Sigmoid colon (tissue), 7 donors: ENCODE results near the gene CNOT11. TPM values are rescaled to one million over a fixed set of nuclear protein-coding genes. Genes with fewer than 3 reads are reported as not detected.
"Not testable (repeated sequence)": the region's sequence is repeated elsewhere in the genome, so short reads cannot be mapped to it uniquely, and the experiment has no call there.

Experiments
- DNase-seq: peaks from one replicate; pipeline ENCODE4 v3.0.0-alpha.2; 2019
- H3K27ac ChIP-seq, 4 donors: fragments of 200-600 bp; sonication (generic); one replicate each; pipeline ENCODE4 v1.5.1; 2016 to 2019; ENCODE audit warnings: mild to moderate bottlenecking in 1 of 4
- H3K27me3 ChIP-seq, 3 donors: fragments of 200-600 bp; sonication (generic); one replicate each; pipeline ENCODE4 v1.5.1; 2019; ENCODE audit warnings: mild to moderate bottlenecking in 1 of 3
- H3K36me3 ChIP-seq, 4 donors: fragments of 200-600 bp; sonication (generic); one replicate each; pipeline ENCODE4 v1.5.1; 2016 to 2019
- H3K4me1 ChIP-seq, 4 donors: fragments of 200-600 bp; sonication (generic); one replicate each; pipeline ENCODE4 v1.5.1; 2017 to 2019
- H3K4me3 ChIP-seq, 4 donors: fragments of 200-600 bp; sonication (generic); one replicate each; pipeline ENCODE4 v1.5.1; 2017 to 2019; ENCODE audit warnings: mild to moderate bottlenecking in 2 of 4, moderate library complexity in 1 of 4
- H3K9me3 ChIP-seq, 4 donors: fragments of 200-600 bp in 3 of 4; sonication (generic) in 3 of 4; one replicate each; pipeline versions ENCODE4 v1.5.1 to v1.6.1; 2013 to 2019
- EP300 ChIP-seq, 4 donors: sonication (generic); formaldehyde crosslinking; IDR thresholded peaks; one replicate each; pipeline ENCODE4 v1.6.1; 2017; ENCODE audit warnings: antibody characterized with exemption in 4 of 4
- POLR2A ChIP-seq, 2 donors: fragments of 450-650 bp; IDR thresholded peaks; one replicate each; pipeline ENCODE4 v1.6.1; 2016; ENCODE audit warnings: antibody characterized with exemption in 2 of 2, mild to moderate bottlenecking in 2 of 2, moderate library complexity in 2 of 2
- POLR2AphosphoS5 ChIP-seq, 4 donors: sonication (generic); formaldehyde crosslinking; IDR thresholded peaks; one replicate each; pipeline ENCODE4 v1.6.1; 2017; ENCODE audit warnings: antibody characterized with exemption in 4 of 4
- WGBS, 2 donors: extraction: QIAGEN DNeasy Blood & Tissue Kit; methylation state at CpG; one replicate each; pipeline ENCODE4 v1.1.7; 2013; 5-methylcytosine and 5-hydroxymethylcytosine counted together
- intact Hi-C: fragments of 100-400 bp; cut with DNase I; formaldehyde crosslinking; loops from one replicate; pipeline ENCODE4 v1.15.1; 2023
- polyA plus RNA-seq, 3 donors: library from polyadenylated mRNA; stranded (reverse); fragments of 200-250 nt; gene quantifications; one replicate each; pipeline ENCODE4 v1.2.3, GENCODE V29; 2013
- total RNA-seq, 4 donors: library from RNA; depleted of rRNA; stranded (reverse); fragments of >200 nt; gene quantifications; one replicate each; pipeline ENCODE4 v1.1.0, GENCODE V29; 2016
- TF ChIP-seq, protein P1 (sequence below), 4 experiments: fragments of 450-650 bp in 3 of 4; fragments of 200-600 bp in 1 of 4; IDR thresholded peaks; one replicate each; pipeline ENCODE4 v1.5.1; 2016 to 2019; ENCODE audit warnings: antibody characterized with exemption in 4 of 4, mild to moderate bottlenecking in 3 of 4, moderate library complexity in 2 of 4
- donor health status: healthy with polysubstance abuse.
- donor health status: Bipolar disorder and iron deficiency.
- donor health status: healthy.

Gene CNOT11
- total and polyA plus RNA-seq, 7 donors, result 21.4 to 33.7 (median 22.8) TPM

DNA sequence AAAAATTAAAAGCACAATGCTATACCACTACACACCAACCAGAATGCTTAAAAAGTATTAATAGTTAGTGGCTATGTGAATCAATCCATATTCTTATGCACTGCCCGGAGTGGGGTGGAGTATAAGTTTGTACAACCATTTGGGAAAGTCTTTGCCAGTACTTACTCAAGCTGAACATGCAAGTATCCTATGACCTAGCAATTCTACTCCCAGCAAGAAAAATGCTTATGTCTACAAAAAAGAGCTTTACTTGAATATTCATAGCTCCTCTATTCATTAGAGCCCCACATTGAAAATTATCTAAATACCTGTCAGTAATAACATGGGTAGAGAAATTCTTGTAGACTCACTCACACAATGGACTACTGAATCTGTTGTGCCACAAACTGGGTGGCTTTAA is 21.4 kb upstream of the CNOT11 start:
- no peak for DNase-seq
- TF ChIP-seq EP300 (IDR thresholded peaks at IDR 0.05), result no peak
- no peak for TF ChIP-seq POLR2AphosphoS5 (IDR thresholded peaks at IDR 0.05)
- TF ChIP-seq POLR2A (IDR thresholded peaks at IDR 0.05), result no peak
- TF ChIP-seq, protein P1, sequence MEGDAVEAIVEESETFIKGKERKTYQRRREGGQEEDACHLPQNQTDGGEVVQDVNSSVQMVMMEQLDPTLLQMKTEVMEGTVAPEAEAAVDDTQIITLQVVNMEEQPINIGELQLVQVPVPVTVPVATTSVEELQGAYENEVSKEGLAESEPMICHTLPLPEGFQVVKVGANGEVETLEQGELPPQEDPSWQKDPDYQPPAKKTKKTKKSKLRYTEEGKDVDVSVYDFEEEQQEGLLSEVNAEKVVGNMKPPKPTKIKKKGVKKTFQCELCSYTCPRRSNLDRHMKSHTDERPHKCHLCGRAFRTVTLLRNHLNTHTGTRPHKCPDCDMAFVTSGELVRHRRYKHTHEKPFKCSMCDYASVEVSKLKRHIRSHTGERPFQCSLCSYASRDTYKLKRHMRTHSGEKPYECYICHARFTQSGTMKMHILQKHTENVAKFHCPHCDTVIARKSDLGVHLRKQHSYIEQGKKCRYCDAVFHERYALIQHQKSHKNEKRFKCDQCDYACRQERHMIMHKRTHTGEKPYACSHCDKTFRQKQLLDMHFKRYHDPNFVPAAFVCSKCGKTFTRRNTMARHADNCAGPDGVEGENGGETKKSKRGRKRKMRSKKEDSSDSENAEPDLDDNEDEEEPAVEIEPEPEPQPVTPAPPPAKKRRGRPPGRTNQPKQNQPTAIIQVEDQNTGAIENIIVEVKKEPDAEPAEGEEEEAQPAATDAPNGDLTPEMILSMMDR (IDR thresholded peaks at IDR 0.05), result no peak
- Histone ChIP-seq H3K27me3 (no peaks in the 10 kb centered on the region), H3K9me3 (no peaks in the 10 kb centered on the region), H3K4me1 (no peaks in the 10 kb centered on the region), H3K4me3 (no peak overlapping the region), H3K27ac (no peak overlapping the region), H3K36me3 (no peaks in the 10 kb centered on the region)
- intact Hi-C loops, result no loop called here
- 95 to 100% methylated on average over 1 of the region's 1 CpG for WGBS, 2 donors

DNA sequence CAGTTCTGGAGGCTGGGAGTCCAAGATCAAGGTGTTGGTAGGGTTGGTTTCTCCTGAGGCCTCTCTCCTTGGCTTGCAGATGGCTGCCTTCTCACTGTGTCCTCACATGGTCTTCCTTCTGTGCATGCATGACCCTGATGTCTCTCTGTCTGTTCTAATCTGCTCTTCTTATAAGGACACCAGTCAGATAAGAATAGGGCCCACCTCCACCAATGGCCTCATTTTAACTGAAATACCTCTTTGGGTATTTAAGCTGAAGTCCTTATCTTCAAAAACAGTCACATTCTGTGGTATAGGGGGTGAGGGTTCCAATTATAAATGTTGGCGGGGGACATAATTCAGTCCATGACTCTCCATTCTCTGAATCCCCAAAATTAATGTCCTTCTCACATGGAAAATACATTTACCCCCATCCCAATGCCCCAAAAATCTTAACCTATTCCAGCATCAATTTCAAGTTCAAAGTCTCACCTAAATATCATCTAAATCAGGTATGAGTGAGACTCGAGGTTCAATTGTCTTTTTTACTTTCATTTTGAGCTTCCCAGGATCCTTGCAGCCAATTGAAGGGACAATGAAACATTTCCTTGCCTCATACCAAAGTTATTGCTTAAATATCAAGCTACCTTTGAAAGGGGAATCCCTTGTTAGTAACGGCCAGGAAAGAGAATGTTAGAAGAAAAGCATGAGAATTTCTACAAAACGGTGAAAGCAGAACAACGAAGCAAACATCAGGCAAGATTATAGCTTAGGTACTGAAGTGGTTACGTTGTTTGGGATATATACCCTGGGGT is 20.6 kb upstream of the CNOT11 start:
- intact Hi-C loops, result no loop called here
- Histone ChIP-seq H3K36me3 (no peaks in the 10 kb centered on the region), H3K4me3 (no peak overlapping the region), H3K9me3 (no peaks in the 10 kb centered on the region), H3K27me3 (no peaks in the 10 kb centered on the region), H3K4me1 (peaks cover 0 to 1% (median 0%) of the 10 kb centered on the region in 4 donors), H3K27ac (no peak overlapping the region)
- no peak for DNase-seq
- TF ChIP-seq POLR2AphosphoS5 (IDR thresholded peaks at IDR 0.05), result no peak
- TF ChIP-seq, protein P1 (IDR thresholded peaks at IDR 0.05), result no peak
- no peak for TF ChIP-seq EP300 (IDR thresholded peaks at IDR 0.05)
- TF ChIP-seq POLR2A (IDR thresholded peaks at IDR 0.05), result no peak
- 79 to 85% methylated on average over 6 of the region's 6 CpGs for WGBS, 2 donors

DNA sequence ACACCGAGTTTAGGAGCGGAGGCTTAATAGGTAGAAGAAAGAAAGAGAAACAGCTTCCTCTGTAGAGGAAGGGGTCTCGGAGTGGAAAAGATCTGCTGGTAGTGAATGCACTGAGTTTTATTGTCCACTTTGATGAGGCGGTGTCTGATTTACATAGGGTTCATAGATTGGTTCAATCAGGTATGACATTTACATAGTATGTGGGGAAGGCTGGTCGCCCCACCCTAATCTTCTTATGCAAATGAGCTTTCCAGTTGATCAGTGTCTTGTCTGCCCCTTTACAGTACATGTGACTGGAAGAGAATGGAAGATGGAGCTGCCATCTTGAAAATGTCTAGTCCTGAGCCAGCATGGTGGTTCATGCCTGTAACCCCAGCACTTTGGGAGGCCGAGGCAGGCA is 19.9 kb upstream of the CNOT11 start:
- Histone ChIP-seq H3K4me1 (peaks cover 0 to 8% (median 2%) of the 10 kb centered on the region in 4 donors), H3K36me3 (no peaks in the 10 kb centered on the region), H3K9me3 (no peaks in the 10 kb centered on the region), H3K27ac (no peak overlapping the region), H3K27me3 (no peaks in the 10 kb centered on the region), H3K4me3 (no peak overlapping the region)
- 94 to 97% methylated on average over 6 of the region's 6 CpGs for WGBS, 2 donors
- intact Hi-C loops, result no loop called here
- no peak for DNase-seq
- no peak for TF ChIP-seq POLR2A (IDR thresholded peaks at IDR 0.05)
- no peak for TF ChIP-seq POLR2AphosphoS5 (IDR thresholded peaks at IDR 0.05)
- TF ChIP-seq, protein P1 (IDR thresholded peaks at IDR 0.05), result no peak
- no peak for TF ChIP-seq EP300 (IDR thresholded peaks at IDR 0.05)

DNA sequence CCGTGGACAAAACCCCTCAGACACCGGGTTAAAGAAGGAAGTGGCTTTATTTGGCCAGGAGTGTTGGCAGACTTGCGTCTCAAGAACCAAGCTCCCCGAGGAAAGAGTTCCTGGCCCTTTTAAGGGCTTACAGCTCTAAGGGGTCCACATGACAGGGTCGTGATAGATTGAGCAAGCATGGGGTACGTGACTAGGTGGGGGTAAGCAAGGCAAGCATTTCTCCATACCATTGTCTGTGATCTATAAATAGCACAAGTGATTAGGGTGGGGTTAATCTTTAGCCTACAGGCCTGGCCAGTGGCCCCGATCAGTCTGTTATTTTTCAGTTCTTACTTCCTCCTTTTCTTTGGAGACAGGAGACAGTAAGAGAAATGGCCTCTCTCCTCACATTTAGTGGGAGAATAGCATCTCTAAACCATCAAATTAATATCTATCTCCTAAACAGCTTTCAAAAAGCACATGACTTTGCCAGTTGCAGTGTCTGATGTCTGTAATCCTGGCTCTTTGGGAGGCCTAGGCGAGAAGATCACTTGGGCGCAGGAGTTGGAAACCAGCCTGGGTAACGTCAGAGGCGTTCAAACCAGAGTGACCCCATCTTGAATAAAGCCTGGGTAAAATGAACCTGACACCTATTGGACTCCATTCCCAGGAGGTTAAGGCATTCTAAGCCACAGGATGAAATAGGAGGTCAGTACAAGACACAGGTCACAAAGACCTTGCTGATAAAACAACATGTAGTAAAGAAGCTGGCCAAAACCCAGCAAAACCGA is 18.3 kb upstream of the CNOT11 start:
- TF ChIP-seq POLR2AphosphoS5 (IDR thresholded peaks at IDR 0.05), result no peak
- no peak for TF ChIP-seq POLR2A (IDR thresholded peaks at IDR 0.05)
- no peak for TF ChIP-seq EP300 (IDR thresholded peaks at IDR 0.05)
- TF ChIP-seq, protein P1 (IDR thresholded peaks at IDR 0.05), result no peak
- H3K4me3 ChIP-seq, result no peak overlapping the region
- WGBS, 2 donors, result 66 to 77% methylated on average over 12 of the region's 12 CpGs
- H3K27me3 ChIP-seq, result no peaks in the 10 kb centered on the region
- DNase-seq, result no peak
- no peak overlapping the region for H3K27ac ChIP-seq
- no peaks in the 10 kb centered on the region for H3K36me3 ChIP-seq
- no peaks in the 10 kb centered on the region for H3K9me3 ChIP-seq
- intact Hi-C loops, result no loop called here
- peaks cover 0 to 11% (median 5%) of the 10 kb centered on the region in 4 donors for H3K4me1 ChIP-seq

DNA sequence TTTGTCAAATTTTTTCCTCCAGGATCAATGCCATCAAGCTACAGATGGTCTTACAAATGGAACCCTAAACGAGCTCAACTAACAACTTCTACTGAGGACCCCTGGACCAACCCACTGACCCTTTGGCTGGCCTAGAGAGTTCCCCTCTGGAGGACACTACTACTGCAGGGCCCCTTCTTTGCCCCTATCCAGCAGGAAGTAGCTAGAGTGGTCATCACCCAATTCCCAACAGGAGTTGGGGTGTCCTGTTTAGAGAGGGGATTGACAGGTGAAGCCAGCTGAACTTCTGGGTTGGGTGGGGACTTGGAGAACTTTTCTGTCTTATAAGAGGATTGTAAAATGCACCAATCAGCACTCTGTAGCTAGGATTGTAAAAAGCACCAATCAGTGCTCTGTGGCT is 16.7 kb upstream of the CNOT11 start:
- H3K27ac ChIP-seq, H3K36me3 ChIP-seq, H3K9me3 ChIP-seq, DNase-seq, H3K27me3 ChIP-seq, intact Hi-C loops, H3K4me3 ChIP-seq: not testable (repeated sequence)
- peaks cover 0 to 11% (median 5%) of the 10 kb centered on the region in 4 donors for H3K4me1 ChIP-seq
- 95% methylated on average over 1 of the region's 1 CpG for WGBS, 2 donors

DNA sequence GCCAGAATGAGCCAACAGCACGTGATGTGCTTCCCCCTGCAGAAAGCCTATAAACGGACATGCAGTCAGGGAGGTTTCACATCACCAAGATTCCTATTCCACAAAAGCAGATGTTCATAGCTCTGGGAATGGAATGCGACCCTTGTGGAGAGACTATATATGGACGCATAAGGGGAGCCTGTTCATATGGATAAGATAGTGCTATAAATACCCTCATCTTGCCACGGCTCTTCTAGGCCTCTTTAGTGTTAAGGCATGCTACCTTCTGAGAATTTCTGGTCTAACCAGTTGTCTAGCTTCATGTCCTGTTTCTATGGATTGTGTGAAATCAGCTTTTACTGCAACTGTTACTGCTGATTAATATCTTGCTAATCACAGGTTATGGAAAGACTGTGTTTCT is 14.7 kb upstream of the CNOT11 start:
- H3K36me3 ChIP-seq, H3K27me3 ChIP-seq, H3K9me3 ChIP-seq, DNase-seq, intact Hi-C loops, H3K4me3 ChIP-seq: not testable (repeated sequence)
- peak overlapping the region in 2 of 4 donors; percentile 13 to 60 for H3K27ac ChIP-seq
- peaks cover 0 to 11% (median 5%) of the 10 kb centered on the region in 4 donors for H3K4me1 ChIP-seq
- 67 to 76% methylated on average over 5 of the region's 5 CpGs for WGBS, 2 donors
